SK-N-SH (cell line): Measurements from ENCODE around the gene CHRND. TPM values are rescaled to one million over a fixed set of nuclear protein-coding genes. Genes with fewer than 3 reads are reported as not detected.

Source experiments
- CTCF ChIA-PET: fragments of 300-600, 350-600 bp; formaldehyde crosslinking; extraction: SDS; loops from one replicate; lab custom pipeline; 2021; lab: Yijun Ruan, JAX
- POLR2A ChIA-PET: fragments of 350-600 bp; sonication (Branson Sonifier 250); formaldehyde crosslinking; extraction: SDS; loops from one replicate; lab custom pipeline; 2020; ENCODE audit warnings: antibody characterized with exemption, inconsistent platforms; lab: Yijun Ruan, JAX
- DNase-seq: peaks from one replicate; pipeline ENCODE4 v3.0.0; 2012
- H2AFZ ChIP-seq: fragments of 200-600 bp; sonication (generic); 2 replicates; pipeline ENCODE4 v1.8.1; 2016; ENCODE audit warnings: antibody characterized with exemption, mild to moderate bottlenecking, low read depth
- H3F3A ChIP-seq: fragments of 200-600 bp; sonication (generic); replicated peaks from 2 replicates; pipeline ENCODE3; 2016; ENCODE audit warnings: antibody characterized with exemption, mild to moderate bottlenecking; ENCODE audit not compliant: insufficient read depth
- H3K27ac ChIP-seq, 2 experiments: fragments of 200-500 bp in 1 of 2; fragments of 200-600 bp in 1 of 2; sonication (Bioruptor generic) in 1 of 2; sonication (generic), shearing (Covaris generic) in 1 of 2; 2 replicates each; pipeline versions ENCODE4 v1.5.1 to v1.6.1; 2014 to 2016; ENCODE audit warnings: low read depth in 2 of 2, inconsistent platforms in 1 of 2, low read length in 1 of 2, mild to moderate bottlenecking in 1 of 2, mixed read lengths in 1 of 2
- H3K27me3 ChIP-seq: fragments of 200-600 bp; sonication (generic), shearing (Covaris generic); 2 replicates; pipeline ENCODE4 v1.6.1; 2016; ENCODE audit warnings: mixed run types; ENCODE audit not compliant: insufficient read depth
- H3K36me3 ChIP-seq, 2 experiments: fragments of 200-500 bp in 1 of 2; fragments of 200-600 bp in 1 of 2; sonication (Bioruptor generic) in 1 of 2; sonication (generic) in 1 of 2; replicated peaks in 1 of 2; 2 replicates each; pipeline versions ENCODE3 to v1.5.1; 2014 to 2016; ENCODE audit warnings: low read length in 1 of 2, mild to moderate bottlenecking in 1 of 2; ENCODE audit not compliant: insufficient read depth in 2 of 2, control insufficient read depth in 1 of 2
- H3K4me1 ChIP-seq, 2 experiments: fragments of 200-500 bp in 1 of 2; fragments of 200-600 bp in 1 of 2; sonication (Bioruptor generic) in 1 of 2; sonication (generic), shearing (Covaris generic) in 1 of 2; 2 replicates each; pipeline versions ENCODE4 v1.5.1 to v1.6.1; 2014 to 2016; ENCODE audit warnings: low read depth in 1 of 2, low read length in 1 of 2, mixed run types in 1 of 2; ENCODE audit not compliant: insufficient read depth in 2 of 2, control insufficient read depth in 1 of 2
- H3K4me2 ChIP-seq: fragments of 200-600 bp; sonication (generic), shearing (Covaris generic); 2 replicates; pipeline ENCODE4 v1.6.1; 2017; ENCODE audit warnings: mixed run types
- H3K4me3 ChIP-seq, 2 experiments: fragments of 200-500 bp in 1 of 2; fragments of 200-600 bp in 1 of 2; sonication (Bioruptor generic) in 1 of 2; sonication (generic), shearing (Covaris generic) in 1 of 2; 2 replicates each; pipeline versions ENCODE4 v1.5.1 to v1.8.1; 2014 to 2016; ENCODE audit warnings: low read depth in 2 of 2, inconsistent platforms in 1 of 2, low read length in 1 of 2, mild to moderate bottlenecking in 1 of 2, mixed read lengths in 1 of 2, moderate library complexity in 1 of 2
- H3K79me2 ChIP-seq: fragments of 200-600 bp; sonication (generic); 2 replicates; pipeline ENCODE4 v1.8.1; 2017; ENCODE audit warnings: mild to moderate bottlenecking; ENCODE audit not compliant: insufficient read depth
- H3K9ac ChIP-seq: fragments of 200-600 bp; sonication (generic); 2 replicates; pipeline ENCODE4 v1.6.1; 2017; ENCODE audit warnings: mixed run types
- H3K9me2 ChIP-seq: fragments of 200-600 bp; sonication (generic); 2 replicates; pipeline ENCODE4 v1.6.1; 2017; ENCODE audit warnings: mixed run types
- H3K9me3 ChIP-seq: fragments of 200-600 bp; sonication (generic); 2 replicates; pipeline ENCODE4 v1.6.1; 2017; ENCODE audit warnings: mixed run types, mild to moderate bottlenecking, moderate library complexity
- H4K20me1 ChIP-seq: fragments of 200-600 bp; sonication (generic); 2 replicates; pipeline ENCODE4 v1.6.1; 2017; ENCODE audit warnings: mild to moderate bottlenecking, mixed run types; ENCODE audit not compliant: insufficient read depth
- CHD2 ChIP-seq: fragments of 150-350 bp; IDR thresholded peaks from 2 replicates; pipeline ENCODE4 v1.6.1; 2018; ENCODE audit warnings: low read length; ENCODE audit not compliant: partially characterized antibody
- EZH2phosphoT487 ChIP-seq: fragments of 200-600 bp; sonication (generic); IDR thresholded peaks from 2 replicates; pipeline ENCODE4 v1.6.1; 2017; ENCODE audit warnings: low read depth, mixed run types, mild to moderate bottlenecking, antibody characterized with exemption, moderate library complexity, borderline replicate concordance
- FOSL2 ChIP-seq: IDR thresholded peaks from 2 replicates; pipeline ENCODE4 v1.4.0; 2012; ENCODE audit warnings: low read depth, mild to moderate bottlenecking, moderate library complexity, borderline replicate concordance
- FOXJ3 ChIP-seq: sonication (generic); formaldehyde crosslinking; IDR thresholded peaks from 2 replicates; pipeline ENCODE4 v1.5.1; 2020; ENCODE audit warnings: mild to moderate bottlenecking, missing genetic modification reagents
- FOXM1 ChIP-seq: IDR thresholded peaks from 2 replicates; pipeline ENCODE4 v1.4.0; 2012; ENCODE audit warnings: low read depth, mild to moderate bottlenecking
- GABPA ChIP-seq: IDR thresholded peaks from 2 replicates; pipeline ENCODE4 v1.4.0; 2012; ENCODE audit warnings: low read depth, mild to moderate bottlenecking
- JUND ChIP-seq: IDR thresholded peaks from 2 replicates; pipeline ENCODE4 v1.4.0; 2012
- MAX ChIP-seq: IDR thresholded peaks from 2 replicates; pipeline ENCODE4 v1.4.0; 2012; ENCODE audit warnings: low read depth
- MEF2A ChIP-seq: IDR thresholded peaks from 2 replicates; pipeline ENCODE4 v1.4.0; 2012; ENCODE audit warnings: low read depth, borderline replicate concordance
- NFIC ChIP-seq: IDR thresholded peaks from 2 replicates; pipeline ENCODE4 v1.4.0; 2012; ENCODE audit warnings: borderline replicate concordance
- NRF1 ChIP-seq: IDR thresholded peaks from 2 replicates; pipeline ENCODE4 v1.6.1; 2012; ENCODE audit warnings: low read depth, mild to moderate bottlenecking, low read length
- RAD21 ChIP-seq: IDR thresholded peaks from 2 replicates; pipeline ENCODE4 v1.6.1; 2012; ENCODE audit warnings: mild to moderate bottlenecking, low read length
- RCOR1 ChIP-seq: fragments of 150-350 bp; IDR thresholded peaks from 2 replicates; pipeline ENCODE4 v1.6.1; 2017; ENCODE audit warnings: antibody characterized with exemption, low read length
- RFX5 ChIP-seq: IDR thresholded peaks from 2 replicates; pipeline ENCODE4 v1.6.1; 2012; ENCODE audit warnings: mild to moderate bottlenecking, improper control_type of control experiment, low read length
- RXRA ChIP-seq: IDR thresholded peaks from 2 replicates; pipeline ENCODE4 v1.4.0; 2012; ENCODE audit warnings: low read depth, mild to moderate bottlenecking, borderline replicate concordance
- SIN3A ChIP-seq: IDR thresholded peaks from 2 replicates; pipeline ENCODE4 v1.6.1; 2012; ENCODE audit warnings: low read depth, mild to moderate bottlenecking, low read length, moderate library complexity, borderline replicate concordance
- SMC3 ChIP-seq: IDR thresholded peaks from 2 replicates; pipeline ENCODE4 v1.6.1; 2012; ENCODE audit warnings: low read depth, low read length, improper control_type of control experiment
- TAF1 ChIP-seq: IDR thresholded peaks from 2 replicates; pipeline ENCODE4 v1.6.1; 2012; ENCODE audit warnings: low read depth, mild to moderate bottlenecking, low read length, moderate library complexity, borderline replicate concordance
- TCF12 ChIP-seq: IDR thresholded peaks from 2 replicates; pipeline ENCODE4 v1.4.0; 2012
- YY1 ChIP-seq: IDR thresholded peaks from 2 replicates; pipeline ENCODE4 v1.4.0; 2012; ENCODE audit warnings: low read depth, mild to moderate bottlenecking
- WGBS: methylation state at CpG from one replicate; pipeline ENCODE4 v1.1.6; 2017; ENCODE audit warnings: low lambda C conversion rate; 5-methylcytosine and 5-hydroxymethylcytosine counted together
- polyA plus RNA-seq, 3 experiments: library from polyadenylated mRNA; depleted of rRNA; stranded (reverse); fragments of >200 nt; gene quantifications; 2 replicates each; pipeline ENCODE4 v1.2.3, GENCODE V29; 2012
- TF ChIP-seq, protein P1 (sequence below): IDR thresholded peaks from 2 replicates; pipeline ENCODE4 v1.4.0; 2012; ENCODE audit warnings: low read depth, borderline replicate concordance
- TF ChIP-seq, protein P2 (sequence below): IDR thresholded peaks from 2 replicates; pipeline ENCODE4 v1.6.1; 2012; ENCODE audit warnings: mild to moderate bottlenecking, low read depth, low read length, moderate library complexity

The CHRND gene
- polyA plus RNA-seq, 1 of the 3 experiments (the other 2 are of a cell fraction): 0.12 TPM

DNA sequence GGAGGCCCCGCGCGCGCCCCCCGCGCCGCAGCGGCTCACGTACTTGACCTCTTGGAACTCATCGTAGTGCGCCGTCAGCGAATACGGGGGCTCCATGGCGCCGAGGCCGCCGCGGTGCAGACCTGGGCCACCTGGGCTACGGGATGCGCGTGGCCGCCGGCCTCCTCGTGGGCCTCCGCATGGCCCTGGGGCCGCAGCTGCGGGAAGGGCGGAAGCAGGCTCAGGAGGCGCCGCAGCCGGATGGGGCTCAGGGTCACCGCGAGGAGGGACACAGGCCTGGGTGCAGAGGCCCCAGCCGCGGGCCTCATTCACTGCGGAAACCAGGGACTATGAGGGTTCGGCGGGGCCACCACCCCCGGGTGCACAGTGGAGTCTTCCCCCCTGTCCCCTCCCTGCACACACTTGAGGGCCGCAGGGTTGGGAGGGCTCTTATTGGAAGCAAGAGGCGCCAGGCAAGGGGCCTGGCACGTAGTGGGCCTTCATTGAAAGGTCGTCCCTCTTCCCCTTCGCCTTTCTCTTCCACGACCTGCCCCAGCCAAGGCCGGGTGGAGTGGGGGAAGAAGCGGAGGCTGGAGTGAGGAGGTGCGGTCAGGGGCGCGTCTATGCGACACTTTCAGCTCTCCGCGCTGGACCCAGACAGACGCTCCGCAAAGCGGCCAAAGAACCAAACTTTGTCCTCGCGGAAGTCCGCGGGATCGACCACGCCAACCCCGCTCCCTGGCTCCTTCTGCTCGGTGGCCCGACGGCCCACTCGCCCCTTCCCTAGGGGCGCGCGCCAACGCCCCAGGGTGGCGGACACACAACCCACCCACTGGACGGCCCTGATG, 39.2 kb upstream of the CHRND start:
- ChIA-PET POLR2A (no interaction called here), CTCF (interaction anchor here (1.0 to 1.2 kb wide), 2 partner anchors 36 to 561 kb away, joined by 3 to 4 read pairs; no protein-coding TSS in a partner anchor)
- TF ChIP-seq EZH2phosphoT487 (no peak), FOXJ3 (CRISPR knock-in tag) (no peak), FOSL2 (no peak), RAD21 (no peak), GABPA (no peak), JUND (no peak), NRF1 (no peak), TAF1 (no peak), MEF2A (no peak), CHD2 (no peak), RXRA (no peak), FOXM1 (no peak)
- TF ChIP-seq, protein P1, sequence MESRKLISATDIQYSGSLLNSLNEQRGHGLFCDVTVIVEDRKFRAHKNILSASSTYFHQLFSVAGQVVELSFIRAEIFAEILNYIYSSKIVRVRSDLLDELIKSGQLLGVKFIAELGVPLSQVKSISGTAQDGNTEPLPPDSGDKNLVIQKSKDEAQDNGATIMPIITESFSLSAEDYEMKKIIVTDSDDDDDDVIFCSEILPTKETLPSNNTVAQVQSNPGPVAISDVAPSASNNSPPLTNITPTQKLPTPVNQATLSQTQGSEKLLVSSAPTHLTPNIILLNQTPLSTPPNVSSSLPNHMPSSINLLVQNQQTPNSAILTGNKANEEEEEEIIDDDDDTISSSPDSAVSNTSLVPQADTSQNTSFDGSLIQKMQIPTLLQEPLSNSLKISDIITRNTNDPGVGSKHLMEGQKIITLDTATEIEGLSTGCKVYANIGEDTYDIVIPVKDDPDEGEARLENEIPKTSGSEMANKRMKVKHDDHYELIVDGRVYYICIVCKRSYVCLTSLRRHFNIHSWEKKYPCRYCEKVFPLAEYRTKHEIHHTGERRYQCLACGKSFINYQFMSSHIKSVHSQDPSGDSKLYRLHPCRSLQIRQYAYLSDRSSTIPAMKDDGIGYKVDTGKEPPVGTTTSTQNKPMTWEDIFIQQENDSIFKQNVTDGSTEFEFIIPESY: no peak
- H3K27ac ChIP-seq: no peak overlapping the region
- no peaks in the 10 kb centered on the region for H3K9me3 ChIP-seq
- no peaks in the 10 kb centered on the region for H3K79me2 ChIP-seq
- WGBS: 20% methylated on average over 9 of the region's 74 CpGs
- peaks cover 18% of the 10 kb centered on the region for H3K27me3 ChIP-seq
- H3F3A ChIP-seq: no peaks in the 10 kb centered on the region
- peak overlapping the region in 1 of 2 experiments; percentile 27; a peak in 1 of 4 replicates for H3K4me3 ChIP-seq
- H3K4me1 ChIP-seq: peaks cover 0 to 4% of the 10 kb centered on the region in 2 experiments; a peak in 1 of 4 replicates
- no peaks in the 10 kb centered on the region for H4K20me1 ChIP-seq
- no peaks in the 10 kb centered on the region for H3K9me2 ChIP-seq
- H3K4me2 ChIP-seq: no peak overlapping the region
- no peak overlapping the region for H3K9ac ChIP-seq
- no peaks in the 10 kb centered on the region for H3K36me3 ChIP-seq
- peak; percentile 42 for DNase-seq
- H2AFZ ChIP-seq: no peak overlapping the region

- ChIA-PET CTCF (interaction anchor here (1.5 kb wide), 1 partner anchor 43 kb away, joined by 3 read pairs; no protein-coding TSS in a partner anchor), POLR2A (no interaction called here)
- no peaks in the 10 kb centered on the region for H4K20me1 ChIP-seq
- DNase-seq: peak; percentile 75
- H3K36me3 ChIP-seq: no peaks in the 10 kb centered on the region
- H2AFZ ChIP-seq: no peak within 1 kb of the TSS
- peak within 1 kb of the TSS in 1 of 2 experiments; percentile 27; a peak in 1 of 4 replicates for H3K4me3 ChIP-seq
- no peaks in the 10 kb centered on the region for H3K9me2 ChIP-seq
- 11% methylated on average over 7 of the region's 102 CpGs for WGBS
- peaks cover 18% of the 10 kb centered on the region for H3K27me3 ChIP-seq
- H3K9ac ChIP-seq: no peak within 1 kb of the TSS
- H3K79me2 ChIP-seq: no peaks in the 10 kb centered on the region
- H3F3A ChIP-seq: no peaks in the 10 kb centered on the region
- H3K4me2 ChIP-seq: no peak within 1 kb of the TSS
- H3K4me1 ChIP-seq: peaks cover 0 to 4% of the 10 kb centered on the region in 2 experiments; a peak in 1 of 4 replicates
- H3K9me3 ChIP-seq: no peaks in the 10 kb centered on the region
- H3K27ac ChIP-seq: no peak within 1 kb of the TSS
- TF ChIP-seq SMC3: no peak
- no peak for TF ChIP-seq RXRA
- TF ChIP-seq TCF12: no peak
- no peak for TF ChIP-seq JUND
- TF ChIP-seq RCOR1: no peak
- TF ChIP-seq MAX: no peak
- TF ChIP-seq FOXJ3 (CRISPR knock-in tag): no peak
- TF ChIP-seq SIN3A: no peak
- no peak for TF ChIP-seq GABPA
- no peak for TF ChIP-seq NFIC
- TF ChIP-seq, protein P2, sequence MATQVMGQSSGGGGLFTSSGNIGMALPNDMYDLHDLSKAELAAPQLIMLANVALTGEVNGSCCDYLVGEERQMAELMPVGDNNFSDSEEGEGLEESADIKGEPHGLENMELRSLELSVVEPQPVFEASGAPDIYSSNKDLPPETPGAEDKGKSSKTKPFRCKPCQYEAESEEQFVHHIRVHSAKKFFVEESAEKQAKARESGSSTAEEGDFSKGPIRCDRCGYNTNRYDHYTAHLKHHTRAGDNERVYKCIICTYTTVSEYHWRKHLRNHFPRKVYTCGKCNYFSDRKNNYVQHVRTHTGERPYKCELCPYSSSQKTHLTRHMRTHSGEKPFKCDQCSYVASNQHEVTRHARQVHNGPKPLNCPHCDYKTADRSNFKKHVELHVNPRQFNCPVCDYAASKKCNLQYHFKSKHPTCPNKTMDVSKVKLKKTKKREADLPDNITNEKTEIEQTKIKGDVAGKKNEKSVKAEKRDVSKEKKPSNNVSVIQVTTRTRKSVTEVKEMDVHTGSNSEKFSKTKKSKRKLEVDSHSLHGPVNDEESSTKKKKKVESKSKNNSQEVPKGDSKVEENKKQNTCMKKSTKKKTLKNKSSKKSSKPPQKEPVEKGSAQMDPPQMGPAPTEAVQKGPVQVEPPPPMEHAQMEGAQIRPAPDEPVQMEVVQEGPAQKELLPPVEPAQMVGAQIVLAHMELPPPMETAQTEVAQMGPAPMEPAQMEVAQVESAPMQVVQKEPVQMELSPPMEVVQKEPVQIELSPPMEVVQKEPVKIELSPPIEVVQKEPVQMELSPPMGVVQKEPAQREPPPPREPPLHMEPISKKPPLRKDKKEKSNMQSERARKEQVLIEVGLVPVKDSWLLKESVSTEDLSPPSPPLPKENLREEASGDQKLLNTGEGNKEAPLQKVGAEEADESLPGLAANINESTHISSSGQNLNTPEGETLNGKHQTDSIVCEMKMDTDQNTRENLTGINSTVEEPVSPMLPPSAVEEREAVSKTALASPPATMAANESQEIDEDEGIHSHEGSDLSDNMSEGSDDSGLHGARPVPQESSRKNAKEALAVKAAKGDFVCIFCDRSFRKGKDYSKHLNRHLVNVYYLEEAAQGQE: no peak
- no peak for TF ChIP-seq YY1
- TF ChIP-seq RFX5: no peak
Measured at GRCh38 chr2:232487385-232488096, 38.4 kb upstream of the CHRND start, which contains the start of gene ECEL1. Gene ECEL1, minus strand, starts transcription at chr2:232487834. Its CDS starts 1,181 bp downstream, at chr2:232486653.
